Stomach (tissue), 9 donors: ENCODE results near the gene CFAP74. TPM values are rescaled to one million over a fixed set of nuclear protein-coding genes. Genes with fewer than 3 reads are reported as not detected.

ENCODE experiments used
- DNase-seq, 2 donors: peaks; one replicate each; pipeline versions ENCODE4 v3.0.0 to v3.0.0-alpha.2; 2013 to 2019
- H3K27ac ChIP-seq, 5 donors: fragments of 200-600 bp in 4 of 5; sonication (generic) in 4 of 5; one replicate each; pipeline ENCODE4 v1.5.1; 2013 to 2019; ENCODE audit warnings: mild to moderate bottlenecking in 1 of 5, moderate library complexity in 1 of 5
- H3K27me3 ChIP-seq, 3 donors: fragments of 200-600 bp; sonication (generic); one replicate each; pipeline ENCODE4 v1.5.1; 2017 to 2019; ENCODE audit warnings: mixed run types in 1 of 3
- H3K36me3 ChIP-seq, 4 donors: fragments of 200-600 bp; sonication (generic); 1 replicate in 3 of 4; 2 replicates in 1 of 4; pipeline ENCODE4 v1.5.1; 2016 to 2019
- H3K4me1 ChIP-seq, 4 donors: fragments of 200-600 bp; sonication (generic); one replicate each; pipeline ENCODE4 v1.5.1; 2016 to 2019
- H3K4me3 ChIP-seq, 4 donors: fragments of 200-600 bp; sonication (generic) in 3 of 4; one replicate each; pipeline ENCODE4 v1.5.1; 2016 to 2019; ENCODE audit warnings: mild to moderate bottlenecking in 1 of 4
- H3K9me3 ChIP-seq, 4 donors: fragments of 200-600 bp; sonication (generic); one replicate each; pipeline ENCODE4 v1.5.1; 2016 to 2019
- CTCF ChIP-seq, 7 experiments: fragments of 450-650 bp in 4 of 7; fragments of 200-600 bp in 3 of 7; sonication (generic) in 3 of 7; IDR thresholded peaks; one replicate each; pipeline ENCODE4 v1.5.1; 2016 to 2019; ENCODE audit warnings: antibody characterized with exemption in 7 of 7, control low read depth in 2 of 7, mild to moderate bottlenecking in 1 of 7
- EP300 ChIP-seq: sonication (generic); formaldehyde crosslinking; IDR thresholded peaks from one replicate; pipeline ENCODE4 v1.6.1; 2017; ENCODE audit warnings: antibody characterized with exemption
- POLR2A ChIP-seq, 4 donors: fragments of 450-650 bp; IDR thresholded peaks; one replicate each; pipeline ENCODE4 v1.6.1; 2016; ENCODE audit warnings: antibody characterized with exemption in 4 of 4, control low read depth in 2 of 4, mild to moderate bottlenecking in 1 of 4, moderate library complexity in 1 of 4
- POLR2AphosphoS5 ChIP-seq, 3 donors: sonication (generic); formaldehyde crosslinking; IDR thresholded peaks; one replicate each; pipeline ENCODE4 v1.6.1; 2016; ENCODE audit warnings: antibody characterized with exemption in 3 of 3
- WGBS, 5 donors: extraction: QIAGEN DNeasy Blood & Tissue Kit in 3 of 5; methylation state at CpG; one replicate each; pipeline versions ENCODE4 v1.1.5 to v1.1.7; 2013 to 2018; 5-methylcytosine and 5-hydroxymethylcytosine counted together
- intact Hi-C: fragments of 100-400 bp; cut with DNase I; formaldehyde crosslinking; loops from one replicate; pipeline ENCODE4 v1.15.1; 2023; ENCODE audit warnings: low total_unique reads
- polyA plus RNA-seq, 3 donors: library from polyadenylated mRNA; stranded (reverse); fragments of 200-250 nt; gene quantifications; one replicate each; pipeline ENCODE4 v1.2.3, GENCODE V29; 2013
- total RNA-seq, 5 donors: library from RNA; depleted of rRNA; stranded (reverse); fragments of >200 nt; gene quantifications; one replicate each; pipeline versions ENCODE4 v1.1.0 to v1.2.3, GENCODE V29; 2014 to 2016
- donor health status: healthy with polysubstance abuse.
- donor health status: Bipolar disorder and iron deficiency.
- donor health status: healthy.

CFAP74 gene
- total and polyA plus RNA-seq, 8 donors = under 0.01 TPM; not detected in 7

- no peaks in the 10 kb centered on the region for H3K4me1 ChIP-seq
- H3K36me3 ChIP-seq = no peaks in the 10 kb centered on the region
- TF ChIP-seq EP300 = no peak
- no peaks in the 10 kb centered on the region for H3K9me3 ChIP-seq
- intact Hi-C loops = no loop called here
- no peak overlapping the region for H3K4me3 ChIP-seq
- H3K27ac ChIP-seq = no peak overlapping the region
- H3K27me3 ChIP-seq = peaks cover 0 to 69% (median 10%) of the 10 kb centered on the region in 3 donors
- no peak for DNase-seq
- 89 to 92% (median 90%) methylated on average over 17 of the region's 17 CpGs for WGBS, 5 donors
Measured at GRCh38 chr1:1971017-1971416, 32.6 kb downstream of the CFAP74 start.

- Histone ChIP-seq H3K27me3 (peaks cover 0 to 74% (median 19%) of the 10 kb centered on the region in 3 donors), H3K4me1 (no peaks in the 10 kb centered on the region), H3K36me3 (no peaks in the 10 kb centered on the region), H3K4me3 (no peak overlapping the region), H3K9me3 (no peaks in the 10 kb centered on the region), H3K27ac (no peak overlapping the region)
- TF ChIP-seq POLR2A (IDR thresholded peaks at IDR 0.05) = no peak
- DNase-seq = no peak
- 61 to 72% (median 66%) methylated on average over 18 to 29 of the region's 29 CpGs for WGBS, 5 donors
- intact Hi-C loops = no loop called here
Measured at GRCh38 chr1:1969953-1970716, 33.5 kb downstream of the CFAP74 start.

- no peaks in the 10 kb centered on the region for H3K4me1 ChIP-seq
- peaks cover 0 to 81% (median 25%) of the 10 kb centered on the region in 3 donors for H3K27me3 ChIP-seq
- H3K27ac ChIP-seq = no peak overlapping the region
- intact Hi-C loops = no loop called here
- H3K4me3 ChIP-seq = no peak overlapping the region
- WGBS, 5 donors = 70 to 89% (median 76%) methylated on average over 5 to 10 of the region's 10 CpGs
- DNase-seq = no peak
- H3K9me3 ChIP-seq = no peaks in the 10 kb centered on the region
- H3K36me3 ChIP-seq = no peaks in the 10 kb centered on the region
- TF ChIP-seq POLR2AphosphoS5 (IDR thresholded peaks at IDR 0.05) (no peak), CTCF (IDR thresholded peaks at IDR 0.05) (no peak), EP300 (no peak), POLR2A (IDR thresholded peaks at IDR 0.05) (no peak)
Measured at GRCh38 chr1:1969505-1969900, 34.1 kb downstream of the CFAP74 start.

- Histone ChIP-seq H3K9me3 (no peaks in the 10 kb centered on the region), H3K36me3 (no peaks in the 10 kb centered on the region), H3K4me1 (no peaks in the 10 kb centered on the region), H3K27me3 (peaks cover 0 to 82% (median 26%) of the 10 kb centered on the region in 3 donors), H3K27ac (no peak overlapping the region), H3K4me3 (no peak overlapping the region)
- intact Hi-C loops = no loop called here
- WGBS, 5 donors = 53 to 74% (median 64%) methylated on average over 5 to 12 of the region's 12 CpGs
- DNase-seq = no peak
- TF ChIP-seq POLR2AphosphoS5 (IDR thresholded peaks at IDR 0.05) (no peak), EP300 (no peak), POLR2A (IDR thresholded peaks at IDR 0.05) (no peak), CTCF (IDR thresholded peaks at IDR 0.05) (no peak)
Measured at GRCh38 chr1:1968767-1969504, 34.6 kb downstream of the CFAP74 start.

- Histone ChIP-seq H3K9me3 (no peaks in the 10 kb centered on the region), H3K36me3 (no peaks in the 10 kb centered on the region), H3K27me3 (peaks cover 0 to 78% (median 18%) of the 10 kb centered on the region in 3 donors), H3K4me1 (no peaks in the 10 kb centered on the region), H3K27ac (no peak overlapping the region), H3K4me3 (no peak overlapping the region)
- intact Hi-C loops = no loop called here
- TF ChIP-seq EP300 = no peak
- TF ChIP-seq CTCF (IDR thresholded peaks at IDR 0.05) = no peak
- no peak for TF ChIP-seq POLR2A (IDR thresholded peaks at IDR 0.05)
- TF ChIP-seq POLR2AphosphoS5 (IDR thresholded peaks at IDR 0.05) = no peak
- no peak for DNase-seq
- 65 to 89% (median 79%) methylated on average over 3 of the region's 3 CpGs for WGBS, 5 donors
Measured at GRCh38 chr1:1967879-1968278, 35.7 kb downstream of the CFAP74 start.
